PFSK-1 (cell line): ENCODE measurements around the gene NUDCD3.

Source experiments
- POLR2AphosphoS5 ChIP-seq: IDR thresholded peaks from 2 replicates; pipeline ENCODE4 v1.6.1; 2012; ENCODE audit warnings: low read depth, mild to moderate bottlenecking, control low read depth, low read length, moderate library complexity
- REST ChIP-seq, 2 experiments: IDR thresholded peaks; 2 replicates each; pipeline versions ENCODE4 v1.6.1 to v1.8.0; 2011 to 2012; ENCODE audit warnings: low read depth in 2 of 2, low read length in 2 of 2, control low read depth in 1 of 2, inconsistent platforms in 1 of 2, mild to moderate bottlenecking in 1 of 2, moderate library complexity in 1 of 2; ENCODE audit not compliant: insufficient read depth in 1 of 2
- SIN3A ChIP-seq: IDR thresholded peaks from 2 replicates; pipeline ENCODE4 v1.6.1; 2012; ENCODE audit warnings: mild to moderate bottlenecking, low read length, moderate library complexity, borderline replicate concordance; ENCODE audit not compliant: insufficient read depth
- TAF1 ChIP-seq: IDR thresholded peaks from 2 replicates; pipeline ENCODE4 v1.6.1; 2012; ENCODE audit warnings: low read length, control low read depth, borderline replicate concordance; ENCODE audit not compliant: insufficient read depth

- no peak for TF ChIP-seq REST (IDR thresholded peaks at IDR 0.05; ENCODE audit: insufficient read depth in 1 of 2, low read depth in 2 of 2, low read length in 2 of 2)
- no peak for TF ChIP-seq SIN3A
- no peak for TF ChIP-seq POLR2AphosphoS5
- TF ChIP-seq TAF1 = no peak
These were observed 40.5 kb upstream of the NUDCD3 start for GRCh38 chr7:44530990-44531389.
